Ovary (tissue), 3 donors: ENCODE data around the gene MAPT.

Experiments
- EP300 ChIP-seq: sonication (generic); formaldehyde crosslinking; IDR thresholded peaks from one replicate; pipeline ENCODE4 v1.6.1; 2017; ENCODE audit warnings: antibody characterized with exemption
- POLR2A ChIP-seq: fragments of 450-650 bp; IDR thresholded peaks from one replicate; pipeline ENCODE4 v1.6.1; 2017; ENCODE audit warnings: antibody characterized with exemption, mild to moderate bottlenecking, moderate library complexity
- TF ChIP-seq, protein P1 (sequence below), 3 donors: fragments of 450-650 bp in 2 of 3; fragments of 200-600 bp in 1 of 3; IDR thresholded peaks; one replicate each; pipeline versions ENCODE4 v1.5.1 to v1.8.0; 2016 to 2022; ENCODE audit warnings: antibody characterized with exemption in 3 of 3, mild to moderate bottlenecking in 1 of 3
- donor health status: DM: no; HTN: no; CAD: no.

- TF ChIP-seq POLR2A (no peak), EP300 (no peak)
- TF ChIP-seq, protein P1, sequence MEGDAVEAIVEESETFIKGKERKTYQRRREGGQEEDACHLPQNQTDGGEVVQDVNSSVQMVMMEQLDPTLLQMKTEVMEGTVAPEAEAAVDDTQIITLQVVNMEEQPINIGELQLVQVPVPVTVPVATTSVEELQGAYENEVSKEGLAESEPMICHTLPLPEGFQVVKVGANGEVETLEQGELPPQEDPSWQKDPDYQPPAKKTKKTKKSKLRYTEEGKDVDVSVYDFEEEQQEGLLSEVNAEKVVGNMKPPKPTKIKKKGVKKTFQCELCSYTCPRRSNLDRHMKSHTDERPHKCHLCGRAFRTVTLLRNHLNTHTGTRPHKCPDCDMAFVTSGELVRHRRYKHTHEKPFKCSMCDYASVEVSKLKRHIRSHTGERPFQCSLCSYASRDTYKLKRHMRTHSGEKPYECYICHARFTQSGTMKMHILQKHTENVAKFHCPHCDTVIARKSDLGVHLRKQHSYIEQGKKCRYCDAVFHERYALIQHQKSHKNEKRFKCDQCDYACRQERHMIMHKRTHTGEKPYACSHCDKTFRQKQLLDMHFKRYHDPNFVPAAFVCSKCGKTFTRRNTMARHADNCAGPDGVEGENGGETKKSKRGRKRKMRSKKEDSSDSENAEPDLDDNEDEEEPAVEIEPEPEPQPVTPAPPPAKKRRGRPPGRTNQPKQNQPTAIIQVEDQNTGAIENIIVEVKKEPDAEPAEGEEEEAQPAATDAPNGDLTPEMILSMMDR (IDR thresholded peaks at IDR 0.05), result no peak
Measured at GRCh38 chr17:46059486-46059885, 165.1 kb downstream of the MAPT start.
